GM12891 (cell line): ENCODE measurements around the gene PLIN1.

ENCODE experiments used
- POLR2A ChIP-seq: IDR thresholded peaks from 2 replicates; pipeline ENCODE4 v1.6.1; 2011; ENCODE audit warnings: low read depth, low read length, control low read depth
- POLR2AphosphoS5 ChIP-seq: IDR thresholded peaks from 2 replicates; pipeline ENCODE4 v1.6.1; 2011; ENCODE audit warnings: low read depth, low read length, control low read depth
- POU2F2 ChIP-seq: IDR thresholded peaks from 2 replicates; pipeline ENCODE4 v1.6.1; 2011; ENCODE audit warnings: low read depth, mild to moderate bottlenecking, control low read depth, low read length, moderate library complexity
- SPI1 ChIP-seq: IDR thresholded peaks from 2 replicates; pipeline ENCODE4 v1.6.1; 2011; ENCODE audit warnings: low read depth, low read length, control low read depth
- TAF1 ChIP-seq: IDR thresholded peaks from 2 replicates; pipeline ENCODE4 v1.6.1; 2011; ENCODE audit warnings: low read depth, low read length, control low read depth

DNA sequence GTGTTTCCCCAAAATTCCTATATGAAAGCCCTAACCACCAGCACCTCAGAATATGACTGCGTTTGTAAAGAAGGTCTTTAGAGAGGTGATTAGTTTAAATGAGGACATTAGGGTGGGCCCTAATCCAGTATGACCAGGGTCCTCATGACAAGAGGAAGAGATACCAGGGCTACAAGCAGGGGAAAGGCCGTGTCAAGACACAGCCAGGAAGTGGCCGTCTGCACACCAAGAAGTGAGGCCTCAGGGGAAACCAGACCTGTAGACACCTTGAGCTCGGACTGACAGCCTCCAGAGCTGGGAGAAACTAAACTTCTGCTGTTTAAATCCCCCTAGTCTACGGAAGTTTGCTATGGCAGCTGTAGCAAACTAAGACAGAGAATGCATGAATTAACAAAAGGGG is 38.1 kb downstream of the PLIN1 start:
- TF ChIP-seq POLR2A (no peak), TAF1 (no peak), POLR2AphosphoS5 (no peak), POU2F2 (no peak), SPI1 (no peak)
